ENCODE data around the gene SARDH.

Gene SARDH

GRCh38 chr9:133729617-133730281 lies 8.4 kb downstream of the SARDH start:
- in situ Hi-C loops (cut with HindIII; ENCODE audit: low pct_ligation_motif_present, low sequenced_read_pairs) = no loop called here
- Histone ChIP-seq H3K4me3 (ENCODE audit: low read depth, low read length) (no peak overlapping the region), H3K36me3 (replicated peaks) (no peaks in the 10 kb centered on the region), H3K27me3 (replicated peaks) (no peaks in the 10 kb centered on the region), H3K27ac (no peak overlapping the region)
- TF ChIP-seq CTCF (IDR thresholded peaks at IDR 0.05; ENCODE audit: low read depth, low read length, missing control alignments) = no peak
- no peak for DNase-seq

GRCh38 chr9:133728856-133729616 lies 9.1 kb downstream of the SARDH start:
- no peak for DNase-seq
- no peak overlapping the region for H3K4me3 ChIP-seq (ENCODE audit: low read depth, low read length)
- H3K27me3 ChIP-seq (replicated peaks) = no peaks in the 10 kb centered on the region
- H3K36me3 ChIP-seq (replicated peaks) = no peaks in the 10 kb centered on the region
- in situ Hi-C loops (cut with HindIII; ENCODE audit: low pct_ligation_motif_present, low sequenced_read_pairs) = no loop called here
- no peak for TF ChIP-seq CTCF (IDR thresholded peaks at IDR 0.05; ENCODE audit: low read depth, low read length, missing control alignments)
- H3K27ac ChIP-seq = no peak overlapping the region

GRCh38 chr9:133727876-133728441 lies 10.2 kb downstream of the SARDH start:
- no peak for DNase-seq
- in situ Hi-C loops (cut with HindIII; ENCODE audit: low pct_ligation_motif_present, low sequenced_read_pairs) = no loop called here
- Histone ChIP-seq H3K27ac (no peak overlapping the region), H3K4me3 (ENCODE audit: low read depth, low read length) (no peak overlapping the region), H3K27me3 (replicated peaks) (no peaks in the 10 kb centered on the region), H3K36me3 (replicated peaks) (no peaks in the 10 kb centered on the region)
- no peak for TF ChIP-seq CTCF (IDR thresholded peaks at IDR 0.05; ENCODE audit: low read depth, low read length, missing control alignments)

GRCh38 chr9:133727277-133727875 lies 10.8 kb downstream of the SARDH start:
- H3K27ac ChIP-seq = no peak overlapping the region
- no peaks in the 10 kb centered on the region for H3K27me3 ChIP-seq (replicated peaks)
- DNase-seq = no peak
- no peaks in the 10 kb centered on the region for H3K36me3 ChIP-seq (replicated peaks)
- in situ Hi-C loops (cut with HindIII; ENCODE audit: low pct_ligation_motif_present, low sequenced_read_pairs) = no loop called here
- peak; percentile 11 for TF ChIP-seq CTCF (IDR thresholded peaks at IDR 0.05; ENCODE audit: low read depth, low read length, missing control alignments)
- no peak overlapping the region for H3K4me3 ChIP-seq (ENCODE audit: low read depth, low read length)

GRCh38 chr9:133726401-133727276 lies 11.5 kb downstream of the SARDH start:
- H3K36me3 ChIP-seq (replicated peaks) = no peaks in the 10 kb centered on the region

More at GRCh38 chr9:133726401-133727276, 11.5 kb downstream of the SARDH start:
- DNase-seq = peak; percentile 56
- Histone ChIP-seq H3K27me3 (replicated peaks) (no peaks in the 10 kb centered on the region), H3K4me3 (ENCODE audit: low read depth, low read length) (no peak overlapping the region), H3K27ac (no peak overlapping the region)
- in situ Hi-C loops (cut with HindIII; ENCODE audit: low pct_ligation_motif_present, low sequenced_read_pairs) = no loop called here
- peak; percentile 80 for TF ChIP-seq CTCF (IDR thresholded peaks at IDR 0.05; ENCODE audit: low read depth, low read length, missing control alignments)
